Right kidney (tissue), 1 donor: ENCODE data around the gene TNPO2.
A peak's percentile ranks its signal among the peaks of the same experiment; 100 is the strongest.
"Not testable (repeated sequence)": the region's sequence is repeated elsewhere in the genome, so short reads cannot be mapped to it uniquely, and the experiment has no call there.

Experiments used
- DNase-seq: peaks from one replicate; pipeline ENCODE4 v3.0.0-alpha.2; 2016

TNPO2 gene

GRCh38 chr19:12705654-12706331, 17.9 kb downstream of the TNPO2 start:
- DNase-seq = no peak

GRCh38 chr19:12705169-12705568, 18.6 kb downstream of the TNPO2 start:
- DNase-seq = no peak

- DNase-seq = no peak
Observed at GRCh38 chr19:12703046-12703445, 20.7 kb downstream of the TNPO2 start.

- no peak for DNase-seq
Observed at GRCh38 chr19:12701596-12702282, 22.0 kb downstream of the TNPO2 start.

- DNase-seq = no peak
Observed at GRCh38 chr19:12698138-12698537, 25.6 kb downstream of the TNPO2 start.

GRCh38 chr19:12697425-12697824, 26.3 kb downstream of the TNPO2 start:
- not testable (repeated sequence) for DNase-seq

- peak; percentile 85 for DNase-seq
Observed at GRCh38 chr19:12696366-12697335, 27.1 kb downstream of the TNPO2 start, which contains the start of gene FBXW9. Gene FBXW9 (minus strand): TSS chr19:12696631. CDS start chr19:12696581, 50 bp downstream.

GRCh38 chr19:12695997-12696365, 27.8 kb downstream of the TNPO2 start:
- no peak for DNase-seq

GRCh38 chr19:12695514-12695913, 28.2 kb downstream of the TNPO2 start:
- DNase-seq = no peak

GRCh38 chr19:12695096-12695495, 28.6 kb downstream of the TNPO2 start:
- no peak for DNase-seq

- no peak for DNase-seq
Observed at GRCh38 chr19:12694641-12695040, 29.1 kb downstream of the TNPO2 start.

- DNase-seq = no peak
Observed at GRCh38 chr19:12692960-12693359, 30.8 kb downstream of the TNPO2 start.

- no peak for DNase-seq
Observed at GRCh38 chr19:12689581-12690216, 34.0 kb downstream of the TNPO2 start.

- DNase-seq = no peak
Observed at GRCh38 chr19:12689012-12689411, 34.7 kb downstream of the TNPO2 start.

GRCh38 chr19:12687496-12688196, 36.1 kb downstream of the TNPO2 start, which contains the start of gene GNG14:
Gene GNG14 (plus strand): TSS chr19:12687998. CDS start chr19:12688049, 51 bp downstream.
- DNase-seq = no peak

GRCh38 chr19:12685831-12686230, 37.9 kb downstream of the TNPO2 start:
- no peak for DNase-seq

- DNase-seq = peak; percentile 92
Observed at GRCh38 chr19:12681074-12681987, 42.4 kb downstream of the TNPO2 start, which contains the start of gene DHPS. Gene DHPS (minus strand): TSS chr19:12681880. CDS start chr19:12681766, 114 bp downstream.

- DNase-seq = no peak
Observed at GRCh38 chr19:12680034-12680433, 43.7 kb downstream of the TNPO2 start.

GRCh38 chr19:12678039-12678438, 45.7 kb downstream of the TNPO2 start:
- not testable (repeated sequence) for DNase-seq

- no peak for DNase-seq
Observed at GRCh38 chr19:12676928-12677327, 46.8 kb downstream of the TNPO2 start.
